NCI-H128 (cell line): ENCODE results near the gene TMEM119.

Experiments used
- DNase-seq: peaks from one replicate; lab custom pipeline; 2025; ENCODE audit not compliant: unreplicated experiment; lab: John Stamatoyannopoulos, UW

Gene TMEM119

DNA sequence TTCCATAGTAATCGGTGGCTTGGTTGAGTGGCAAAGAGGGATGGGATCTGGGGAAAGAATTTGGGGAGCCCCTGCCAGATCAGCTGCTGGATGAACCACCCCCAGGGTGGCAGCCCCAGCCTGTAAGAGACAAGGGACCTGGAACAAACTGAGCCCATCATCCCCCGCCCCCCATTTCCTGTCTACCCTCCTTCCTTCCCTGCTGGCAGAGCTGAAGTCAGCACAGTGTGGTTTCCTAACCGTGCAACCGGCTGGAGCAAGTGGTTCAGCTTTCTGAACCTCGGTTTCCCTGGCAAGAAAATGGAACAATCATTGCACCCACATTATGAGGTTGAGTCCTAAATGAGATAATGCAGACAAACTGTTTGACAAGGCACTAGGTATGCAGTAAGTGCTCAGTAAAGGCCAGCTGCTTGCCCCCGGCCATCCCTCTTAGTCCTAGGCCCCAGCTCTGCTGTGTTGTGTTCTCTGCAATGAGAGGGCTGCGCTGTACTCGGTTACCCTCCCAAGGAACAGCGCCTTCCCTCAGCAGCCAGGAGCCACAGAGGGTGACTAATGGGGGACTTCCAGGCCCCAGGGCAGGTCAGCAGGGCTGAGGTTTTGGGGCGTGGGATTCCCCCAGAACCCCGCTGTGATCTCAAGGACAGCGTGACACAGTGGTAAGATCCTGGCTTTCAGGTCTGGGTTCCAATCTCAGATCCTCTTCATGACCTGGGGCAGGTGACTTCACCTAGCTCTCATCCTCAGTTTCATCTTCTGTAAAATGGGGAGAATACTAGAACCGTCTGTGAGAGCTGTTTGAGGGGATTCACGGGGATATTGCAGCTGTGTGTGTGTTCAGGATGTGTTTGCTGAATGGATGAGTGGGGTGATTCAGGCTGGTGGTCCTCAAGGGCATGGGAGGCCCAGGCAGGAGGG, 19.3 kb upstream of the TMEM119 start:
- DNase-seq, result no peak

DNA sequence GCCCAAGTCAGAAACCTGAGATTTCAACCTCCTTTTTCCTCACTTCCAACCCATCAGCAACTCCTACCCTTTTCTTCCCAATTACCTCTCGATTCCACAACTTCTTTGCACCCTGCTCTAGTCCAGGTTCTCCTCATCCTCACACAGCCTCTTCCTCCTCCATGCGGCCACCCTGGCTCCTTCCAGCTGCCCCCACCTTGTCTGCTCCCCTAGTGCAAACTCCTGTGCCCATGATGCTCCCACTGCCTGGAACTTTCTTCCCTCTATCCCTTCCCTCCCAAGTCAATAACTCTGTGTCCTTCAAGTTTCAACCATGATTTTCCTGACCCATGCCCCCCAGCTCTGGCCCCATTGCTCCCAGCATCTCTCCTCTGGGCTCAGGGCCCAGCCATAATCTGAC, 18.5 kb upstream of the TMEM119 start:
- DNase-seq, result no peak

DNA sequence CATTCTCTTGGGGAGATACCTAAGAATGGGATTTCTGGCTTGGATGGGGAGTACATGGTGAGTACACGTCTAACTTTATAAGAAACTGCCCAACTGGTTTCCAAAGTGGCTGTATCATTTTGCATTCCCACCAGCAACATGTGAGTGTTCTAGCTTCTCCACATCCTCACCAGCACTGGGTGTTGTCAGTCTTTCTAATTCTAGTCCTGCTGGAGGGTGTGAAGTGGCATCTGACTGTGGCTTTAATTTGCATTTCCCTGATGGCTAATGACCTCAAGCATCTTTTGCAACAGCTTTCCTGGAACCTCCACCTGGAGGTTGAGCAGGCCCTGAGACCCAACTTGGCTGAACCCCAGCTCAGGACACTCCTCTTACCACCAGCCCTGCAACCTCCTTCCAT, 18.0 kb upstream of the TMEM119 start:
- no peak for DNase-seq

DNA sequence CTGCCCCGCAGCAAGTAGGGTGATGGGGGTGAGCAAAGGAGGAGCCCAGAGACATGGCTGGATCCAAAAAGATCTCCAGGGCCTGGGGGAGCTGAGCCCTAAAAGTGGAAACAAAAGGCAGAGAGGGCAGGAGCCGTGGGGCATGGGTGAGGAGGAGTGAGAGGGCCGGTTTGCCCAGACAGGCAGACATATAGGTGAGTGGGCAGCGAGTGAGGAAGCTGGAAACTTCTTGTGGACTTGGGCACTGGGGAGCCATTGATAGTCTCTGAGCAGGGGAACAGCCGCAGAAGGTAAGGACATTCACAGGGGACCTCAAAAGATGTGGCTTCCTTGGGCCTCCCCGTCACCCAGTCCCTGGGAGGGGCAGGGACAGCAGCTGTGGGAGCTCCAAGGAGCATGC, 16.8 kb upstream of the TMEM119 start:
- no peak for DNase-seq

DNA sequence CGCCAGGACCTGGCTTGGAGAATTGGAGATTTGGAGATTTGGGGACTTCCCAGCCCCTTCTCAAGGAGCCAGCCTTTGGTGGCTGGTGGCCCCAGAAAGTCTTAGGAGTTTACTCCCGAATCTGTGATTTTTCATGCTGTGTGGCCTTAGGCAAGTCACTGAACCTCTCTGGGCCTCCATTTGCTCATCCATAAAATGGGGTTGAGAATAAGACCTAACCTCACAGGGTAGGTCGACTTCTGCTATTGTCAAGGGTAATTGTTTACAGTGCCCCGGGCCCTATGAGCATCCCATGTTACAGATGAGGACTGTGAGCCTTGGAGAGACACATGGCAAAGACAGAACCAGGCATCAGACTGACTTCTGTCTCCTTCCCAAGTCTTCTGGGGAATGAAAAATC, 16.2 kb upstream of the TMEM119 start:
- no peak for DNase-seq

DNA sequence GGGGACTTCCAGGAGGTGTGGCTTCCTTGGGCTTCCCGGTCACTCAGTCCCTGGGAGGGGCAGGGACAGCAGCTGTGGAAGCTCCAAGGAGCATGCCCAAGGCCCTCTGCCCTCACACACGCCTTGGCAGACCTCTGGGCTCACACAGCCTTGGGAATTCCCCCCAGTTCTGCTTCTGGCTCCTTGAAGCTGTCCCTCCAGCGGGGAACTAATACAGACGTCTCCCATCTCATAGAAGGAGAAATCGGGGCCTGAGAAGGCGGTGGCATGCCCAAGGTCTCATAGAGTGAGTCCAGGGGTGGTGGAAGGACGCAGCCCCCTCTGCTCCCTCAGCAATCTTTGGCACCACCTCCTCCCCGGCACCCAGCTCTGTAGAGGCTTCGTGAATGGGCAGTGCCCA, 15.7 kb upstream of the TMEM119 start:
- no peak for DNase-seq

DNA sequence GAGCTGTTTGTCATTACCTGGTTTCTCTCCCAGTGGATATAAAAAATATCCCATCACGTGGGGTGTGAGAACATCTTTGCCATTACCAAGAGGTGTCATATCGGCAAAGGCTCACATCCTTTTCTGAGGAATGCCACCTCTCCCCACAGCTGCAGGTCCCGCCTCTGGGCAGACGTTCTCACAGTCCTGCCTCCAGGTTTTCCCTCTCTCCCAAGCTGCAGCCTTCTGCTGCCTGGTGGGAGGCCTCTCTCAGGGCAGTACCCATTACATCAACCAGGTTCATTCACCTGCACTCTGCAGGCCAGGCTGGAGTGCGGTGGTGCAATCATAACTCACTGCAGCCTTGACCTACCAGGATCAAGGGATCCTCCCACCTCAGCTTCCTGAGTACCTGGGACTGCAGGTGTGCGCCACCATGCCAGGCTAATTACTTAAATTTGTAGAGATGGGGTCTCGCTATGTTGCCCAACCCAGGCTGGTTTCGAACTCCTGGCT, 15.0 kb upstream of the TMEM119 start:
- DNase-seq, result no peak

DNA sequence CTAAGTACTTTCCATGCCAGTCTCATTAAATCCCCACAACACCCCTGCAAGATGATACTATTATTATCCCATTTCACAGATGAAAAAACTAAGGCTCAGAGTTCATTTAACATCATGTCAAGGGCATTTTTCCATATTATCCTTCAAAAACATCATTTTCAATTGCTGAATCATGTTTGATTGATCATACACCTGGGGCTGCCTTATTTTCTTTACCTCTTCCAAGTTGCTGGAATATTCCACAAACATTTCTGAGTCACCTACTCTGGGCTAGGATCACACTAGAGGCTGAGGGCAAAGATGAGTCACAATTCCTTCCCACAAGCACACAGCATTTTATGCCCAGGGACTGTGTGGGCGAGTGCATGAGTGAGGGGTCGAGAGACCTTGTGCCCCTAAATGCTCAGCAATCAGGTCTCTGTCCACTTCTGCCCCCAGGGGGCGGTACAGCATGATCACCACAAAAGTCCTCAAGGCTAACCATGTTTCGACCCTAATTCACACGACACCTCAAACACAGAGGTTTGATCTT, 14.1 kb upstream of the TMEM119 start:
- DNase-seq, result no peak

DNA sequence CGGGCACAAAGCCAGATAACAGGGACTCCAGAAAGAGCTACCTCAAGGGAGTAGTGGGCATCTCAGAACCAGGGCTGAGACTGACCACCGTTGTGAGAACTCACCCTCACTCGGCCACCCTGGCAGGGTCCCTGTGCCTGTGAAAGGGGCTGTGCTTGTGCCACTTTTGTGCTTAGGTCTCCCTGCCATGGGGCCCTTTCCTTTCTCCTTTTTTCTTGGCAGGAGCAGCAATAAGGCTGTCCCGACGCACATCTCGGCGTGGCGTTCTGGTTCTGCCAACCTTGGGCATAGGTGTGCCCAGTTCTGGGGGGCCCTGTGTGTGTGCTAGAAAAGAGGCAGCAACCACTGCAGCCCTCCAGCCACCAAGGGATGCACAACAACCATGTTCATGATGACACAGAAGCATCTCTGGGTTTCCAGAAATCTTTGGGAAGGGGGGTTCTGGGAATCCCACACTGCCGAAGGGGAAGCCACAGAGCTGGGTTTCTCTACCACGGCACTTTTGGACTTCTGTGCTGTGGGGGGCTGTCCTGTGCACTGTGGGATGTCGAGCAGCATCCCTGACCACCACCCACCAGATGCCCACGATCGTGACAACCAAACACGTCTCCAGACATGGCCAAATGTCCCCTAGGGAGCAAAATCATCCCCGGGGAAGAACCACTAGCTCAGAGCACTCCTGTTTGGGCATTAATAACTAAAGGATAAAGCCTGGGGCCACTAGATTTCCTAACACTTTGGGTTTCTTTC, 13.1 kb upstream of the TMEM119 start:
- DNase-seq, result no peak

DNA sequence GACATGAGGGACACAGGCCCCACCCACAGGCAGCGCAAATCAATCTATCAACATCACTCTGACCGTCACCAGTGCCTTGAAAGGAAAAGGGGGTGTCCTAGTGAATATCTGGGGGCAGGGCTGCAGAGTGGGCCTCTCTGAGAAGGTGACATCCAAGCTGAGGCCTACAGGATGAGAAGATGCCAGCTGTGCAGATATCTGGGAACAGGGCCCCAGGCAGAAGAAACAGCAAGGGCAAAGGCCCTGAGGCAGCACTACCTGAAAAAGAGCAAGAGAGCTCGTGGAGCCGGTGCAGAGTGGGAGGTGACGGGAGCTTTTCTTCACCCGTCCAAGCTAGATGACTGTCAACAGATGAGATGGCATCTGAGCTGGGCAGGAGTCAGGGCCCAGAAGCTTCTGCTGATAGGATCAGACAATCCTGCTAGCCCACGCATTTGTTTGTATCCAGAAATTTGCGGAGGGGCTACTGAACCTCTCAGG, 12.5 kb upstream of the TMEM119 start:
- DNase-seq, result no peak

DNA sequence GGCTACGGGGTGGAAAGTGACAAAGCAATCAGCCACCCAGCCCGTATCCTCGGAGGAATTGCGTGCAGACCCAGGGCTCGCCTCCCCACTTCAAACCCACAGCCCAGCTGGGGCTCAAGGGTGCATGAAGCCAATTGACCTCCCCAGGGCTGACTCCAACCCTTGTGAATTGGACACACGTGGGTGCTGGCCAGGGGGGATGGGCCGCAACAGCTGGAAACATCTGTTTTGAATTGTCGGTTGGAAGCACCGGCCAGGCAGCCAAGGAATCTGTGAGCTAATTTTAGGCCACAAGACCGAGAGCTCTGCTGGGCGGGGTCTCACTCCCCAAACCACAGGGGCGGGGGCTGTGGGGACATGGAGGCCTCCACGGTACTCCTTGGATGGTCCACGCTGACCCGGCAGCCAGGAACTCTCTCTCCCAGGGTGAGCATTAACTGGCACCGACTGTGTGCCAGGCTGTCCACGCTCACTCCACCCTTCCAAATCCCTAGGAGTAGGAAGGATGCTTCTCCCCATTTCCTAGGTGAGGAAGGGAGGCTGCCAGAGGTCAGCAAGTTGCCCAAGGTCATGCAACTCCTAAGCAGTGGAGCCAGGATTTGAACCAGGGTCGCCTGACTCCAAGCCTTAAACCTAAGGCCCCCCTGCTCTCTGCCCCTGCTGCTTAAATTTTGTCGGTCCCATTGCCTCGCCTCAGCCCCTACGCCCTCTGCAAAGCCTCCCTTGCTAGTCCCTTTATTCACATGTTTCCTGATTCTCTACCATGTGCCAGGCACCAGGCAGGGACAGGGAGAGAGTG, 11.9 kb upstream of the TMEM119 start:
- DNase-seq, result no peak

DNA sequence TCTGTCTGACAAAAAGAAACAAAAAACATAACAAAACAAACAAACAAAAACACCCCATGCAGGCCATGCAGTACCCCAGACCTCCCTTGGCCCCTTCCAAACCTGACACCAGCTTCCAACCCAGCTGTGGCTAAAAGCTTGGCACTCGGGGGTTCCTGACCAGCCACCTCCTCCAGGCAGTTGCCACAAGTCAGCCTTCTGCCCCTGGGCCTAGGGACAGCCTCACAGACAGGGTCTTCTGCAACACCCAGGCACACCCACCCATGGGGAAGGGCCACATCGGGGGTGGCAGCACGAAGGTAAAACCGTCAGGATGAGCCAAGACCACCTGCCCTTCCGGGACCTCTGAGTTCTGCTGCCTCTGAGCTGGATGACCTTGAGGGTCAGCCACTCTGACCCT, 10.7 kb upstream of the TMEM119 start:
- DNase-seq, result no peak

DNA sequence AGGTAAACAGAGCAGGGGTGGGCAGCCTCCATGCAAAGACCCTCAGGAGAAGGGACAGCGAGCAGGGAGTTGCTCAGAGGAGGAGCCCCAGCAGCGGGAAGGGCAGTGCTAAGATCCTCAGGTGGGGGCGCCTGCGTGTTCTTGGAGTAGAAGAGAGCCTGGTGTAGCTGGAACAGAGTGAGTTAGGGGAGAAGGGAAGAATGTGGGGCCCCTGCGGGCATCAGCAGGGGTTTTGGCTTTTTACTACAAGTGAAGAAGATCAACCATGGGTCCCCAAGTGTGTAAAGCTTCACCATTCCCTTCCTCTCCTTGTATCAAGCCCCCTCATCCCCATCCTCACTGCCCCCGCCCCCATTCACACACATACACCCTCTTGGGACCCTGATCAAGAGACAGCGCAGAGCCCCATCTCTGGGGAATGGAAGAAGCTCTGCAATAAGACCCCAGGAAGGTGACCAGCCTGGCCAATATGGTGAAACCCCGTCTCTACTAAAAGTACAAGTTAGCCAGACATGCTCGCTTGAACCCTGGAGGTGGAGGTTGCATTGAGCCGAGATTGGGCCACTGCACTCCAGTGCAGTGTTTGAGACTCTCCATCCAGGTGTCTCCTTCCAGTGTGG, 10.2 kb upstream of the TMEM119 start:
- no peak for DNase-seq

DNA sequence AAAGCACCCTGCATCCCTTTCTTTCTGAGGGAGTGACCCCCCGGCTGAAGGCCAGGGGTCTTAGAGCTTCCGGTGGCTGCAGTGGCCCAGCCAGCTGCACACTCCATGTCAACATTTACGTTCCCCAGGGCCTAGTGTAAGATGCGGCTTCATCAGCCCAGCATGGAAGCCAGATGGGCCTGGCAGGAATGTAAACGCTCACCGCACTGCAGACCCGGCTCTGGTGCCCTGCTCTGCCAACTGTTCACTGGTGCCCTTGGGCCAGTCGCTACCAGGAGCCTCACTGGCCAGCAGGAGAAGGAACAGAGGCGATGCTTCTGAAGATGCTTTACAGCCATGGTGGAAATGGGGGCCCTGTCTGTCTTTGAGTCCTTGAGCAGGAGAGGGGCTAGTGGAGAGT, 8.6 kb upstream of the TMEM119 start:
- no peak for DNase-seq

DNA sequence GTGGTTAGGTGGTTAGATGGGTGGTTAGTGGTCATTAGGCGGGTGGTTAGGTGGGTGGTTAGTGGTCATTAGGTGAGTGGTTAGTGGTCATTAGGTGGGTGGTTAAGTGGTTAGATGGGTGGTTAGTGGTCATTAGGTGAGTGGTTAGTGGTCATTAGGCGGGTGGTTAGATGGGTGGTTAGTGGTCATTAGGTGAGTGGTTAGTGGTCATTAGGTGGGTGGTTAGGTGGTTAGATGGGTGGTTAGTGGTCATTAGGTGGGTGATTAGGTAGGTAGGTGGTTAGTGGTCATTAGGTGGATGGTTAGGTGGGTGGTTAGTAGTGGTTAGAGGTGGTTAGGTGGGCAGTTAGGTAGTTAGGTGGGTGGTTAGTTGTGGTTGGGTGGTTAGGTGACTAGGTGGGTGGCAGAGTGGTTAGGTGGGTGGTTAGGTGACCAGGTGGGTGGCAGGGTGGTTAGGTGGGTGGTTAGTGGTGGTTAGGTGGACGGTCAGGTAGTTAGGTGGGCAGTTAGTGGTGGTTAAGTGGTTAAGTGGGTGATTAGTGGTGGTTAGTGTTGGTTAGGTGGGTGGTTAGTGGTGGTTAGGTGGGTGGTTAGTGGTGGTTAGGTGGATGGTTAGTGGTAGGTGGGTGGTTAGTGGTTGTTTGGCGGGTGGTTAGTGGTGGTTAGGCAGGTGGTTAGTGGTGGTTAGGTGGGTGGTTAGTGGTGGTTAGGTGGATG, 8.0 kb upstream of the TMEM119 start:
- no peak for DNase-seq

DNA sequence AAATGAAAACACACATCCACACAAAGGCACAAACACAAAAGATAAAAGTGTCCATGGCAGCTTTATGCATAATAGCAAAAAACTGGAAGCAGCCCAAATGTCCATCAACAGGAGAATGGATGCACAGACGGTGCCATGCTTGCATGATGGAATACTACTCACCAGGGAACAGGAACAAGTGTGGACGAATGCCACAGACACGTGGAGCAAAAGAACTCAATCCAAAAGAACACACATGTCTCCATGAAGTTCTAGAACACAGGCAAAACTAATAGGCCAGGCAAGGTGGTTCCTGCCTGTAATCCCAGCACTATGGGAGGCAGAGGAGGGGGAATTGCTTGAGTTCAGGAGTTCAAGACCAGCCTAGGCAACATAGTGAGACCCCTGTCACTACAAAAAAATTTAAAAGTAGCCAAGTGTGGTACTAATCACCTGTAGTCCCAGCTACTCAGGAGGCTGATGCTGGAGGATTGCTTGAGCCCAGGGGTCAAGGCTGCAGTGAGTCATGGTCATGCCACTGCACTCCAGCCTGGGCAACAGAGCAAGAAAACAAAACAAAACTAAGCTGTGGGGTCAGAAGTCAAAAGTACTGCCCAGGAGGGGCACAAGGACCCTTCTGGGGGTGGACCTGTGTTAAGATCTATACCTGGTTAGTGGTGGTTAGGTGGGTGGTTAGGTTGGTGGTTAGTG, 7.3 kb upstream of the TMEM119 start:
- DNase-seq, result no peak

DNA sequence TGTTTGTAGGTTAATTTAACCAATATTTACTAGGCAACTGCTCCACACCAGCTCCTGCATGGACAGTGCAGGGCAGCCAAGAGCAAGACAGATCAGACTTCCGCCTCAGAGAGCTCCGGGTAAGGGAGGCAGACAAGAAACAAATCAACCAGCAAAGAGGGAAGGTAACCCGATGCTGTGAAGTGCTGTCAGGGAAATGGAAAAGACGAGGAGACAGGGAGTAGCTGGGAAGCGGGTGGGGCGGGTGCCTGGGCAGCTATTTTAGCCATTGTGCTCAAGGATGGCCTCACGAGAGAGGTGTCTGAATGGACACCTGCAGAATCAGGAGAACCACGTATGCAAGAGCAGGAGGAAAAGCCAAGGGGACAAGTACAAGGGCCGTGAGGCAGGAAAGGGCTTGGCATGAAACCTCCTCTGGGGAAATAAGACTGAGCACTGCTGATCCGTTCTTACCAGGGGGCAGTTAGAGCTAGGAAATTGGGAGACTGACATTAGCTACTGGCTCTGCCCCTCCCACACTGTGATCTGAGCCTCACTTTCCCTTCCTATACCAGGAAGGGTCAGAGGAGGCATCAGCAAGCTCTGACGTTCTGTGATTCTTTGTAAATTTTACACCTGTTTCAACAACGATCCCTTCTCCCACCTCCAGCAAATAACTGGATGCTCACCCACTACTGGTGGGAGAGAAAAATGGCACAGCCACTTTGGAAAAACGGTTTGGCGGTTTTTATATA, 6.5 kb upstream of the TMEM119 start:
- no peak for DNase-seq

DNA sequence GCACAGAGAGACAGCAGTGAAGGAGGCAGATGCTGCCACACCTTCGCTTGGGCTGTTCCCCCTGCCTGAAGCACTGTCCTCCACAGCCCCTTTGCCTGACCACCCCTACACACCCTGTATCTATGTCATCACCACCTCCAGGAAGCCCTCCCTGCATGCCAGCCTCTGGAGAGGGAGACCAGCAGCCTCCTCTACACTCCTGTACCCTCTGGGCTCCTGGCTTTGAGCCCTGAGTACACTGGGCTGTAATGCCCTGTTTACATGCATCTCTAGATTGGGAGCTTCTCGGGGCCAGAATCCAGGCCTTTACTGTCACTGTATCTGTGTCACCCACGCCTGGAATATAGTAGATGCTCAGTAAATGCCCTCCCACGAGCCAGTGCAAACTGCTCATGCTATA, 5.9 kb upstream of the TMEM119 start:
- DNase-seq, result no peak
